HG03045 (cell line): ENCODE data around the gene SNAP29.
A peak's percentile ranks its signal among the peaks of the same experiment; 100 is the strongest.
"Not testable (repeated sequence)": the region's sequence is repeated elsewhere in the genome, so short reads cannot be mapped to it uniquely, and the experiment has no call there.

Experiments used
- ATAC-seq: cut with Tn5 transposase; IDR thresholded peaks from one replicate; pipeline ENCODE4 v1.9.1; 2021; ENCODE audit warnings: mild to moderate bottlenecking, moderate library complexity; ENCODE audit not compliant: unreplicated experiment

Gene SNAP29

DNA sequence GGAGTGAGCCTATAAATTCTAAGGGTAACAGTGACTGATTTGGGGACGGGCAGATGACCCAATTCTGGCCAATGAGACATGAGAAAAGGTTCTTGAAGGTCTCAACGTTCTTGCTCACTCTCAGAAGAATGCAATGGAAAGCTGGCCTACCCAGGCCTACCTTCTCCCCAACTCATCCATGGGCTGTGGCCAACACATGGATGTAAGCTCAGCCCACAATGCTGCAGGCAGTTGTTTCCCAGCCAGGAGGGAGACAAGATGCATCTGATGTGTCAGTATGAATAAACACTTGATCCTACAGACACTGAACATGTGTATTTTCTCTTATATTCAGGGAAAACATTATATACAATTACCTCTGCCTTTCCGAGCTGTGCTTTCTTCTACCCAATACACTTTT is 24.6 kb upstream of the SNAP29 start:
- no peak for ATAC-seq

DNA sequence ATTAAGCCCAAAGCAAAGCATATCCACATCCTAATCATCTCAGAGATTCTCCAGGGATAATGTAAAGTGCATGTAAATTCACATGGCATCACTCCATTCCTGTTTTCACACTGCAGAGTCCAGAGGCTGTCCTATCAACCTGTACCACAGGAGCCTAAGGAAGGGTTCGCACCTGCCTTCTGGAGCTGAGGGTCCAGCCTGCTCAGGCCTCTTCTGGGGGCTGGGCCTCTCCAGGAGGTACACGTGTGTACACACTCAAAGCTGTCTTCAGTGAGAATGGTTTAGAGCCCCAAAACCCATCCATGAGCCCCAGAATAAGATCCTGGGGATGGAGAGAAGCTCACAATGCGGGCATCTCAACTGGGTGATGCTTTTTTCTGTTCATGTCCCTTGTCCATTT is 24.1 kb upstream of the SNAP29 start:
- no peak for ATAC-seq

DNA sequence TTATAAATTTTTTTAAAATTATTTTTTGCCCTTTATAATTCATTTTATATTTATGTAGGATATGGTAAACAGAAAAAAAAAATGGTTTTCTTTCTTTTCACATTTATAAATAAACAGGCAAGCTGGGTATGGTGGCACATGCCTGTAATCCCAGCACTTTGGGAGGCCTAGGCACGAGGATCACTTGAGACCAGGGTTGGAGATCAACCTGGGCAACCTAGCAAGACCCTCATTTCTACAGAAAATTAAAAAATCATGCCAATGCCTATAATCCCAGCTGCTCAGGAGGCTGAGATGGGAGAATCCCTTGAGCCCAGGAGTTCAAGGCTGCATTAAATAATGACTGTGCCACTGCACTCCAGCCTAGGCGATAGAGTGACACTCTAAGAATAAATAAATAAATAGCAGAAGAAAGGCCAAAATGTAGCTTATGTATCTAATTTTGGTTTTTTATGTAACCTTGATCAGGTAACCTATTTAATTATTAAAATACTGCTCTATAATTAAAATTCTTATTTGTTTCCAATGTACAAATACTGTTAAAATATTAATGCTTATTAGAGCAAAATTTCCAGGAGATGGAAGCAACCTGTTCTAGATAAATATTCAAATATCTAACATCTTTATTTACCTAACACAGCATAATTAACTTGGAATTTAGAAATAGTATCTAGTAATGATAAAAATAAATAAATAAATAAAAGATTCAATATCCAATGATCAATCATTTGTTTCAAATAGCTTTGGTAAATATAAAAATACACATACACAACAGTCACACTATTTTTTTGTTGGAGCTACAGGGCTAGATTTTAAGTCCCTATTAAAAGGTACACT is 21.6 kb upstream of the SNAP29 start:
- ATAC-seq = no peak

DNA sequence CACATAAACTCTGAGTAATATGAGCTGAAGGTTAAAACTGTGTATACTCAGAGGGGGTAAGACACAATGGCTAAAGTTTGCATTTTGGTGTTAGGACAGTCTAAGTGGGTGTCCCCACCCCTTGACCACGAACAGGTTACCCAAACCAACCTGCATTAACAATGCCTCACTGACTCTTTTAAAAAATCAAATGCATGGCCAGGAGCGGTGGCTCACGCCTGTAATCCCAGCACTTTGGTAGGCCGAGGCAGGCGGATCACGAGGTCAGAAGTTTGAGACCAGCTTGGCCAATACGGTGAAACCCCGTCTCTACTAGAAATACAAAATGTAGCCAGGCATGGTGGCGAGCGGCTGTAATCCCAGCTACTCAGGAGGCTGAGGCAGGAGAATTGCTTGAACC is 19.5 kb upstream of the SNAP29 start:
- ATAC-seq = not testable (repeated sequence)

DNA sequence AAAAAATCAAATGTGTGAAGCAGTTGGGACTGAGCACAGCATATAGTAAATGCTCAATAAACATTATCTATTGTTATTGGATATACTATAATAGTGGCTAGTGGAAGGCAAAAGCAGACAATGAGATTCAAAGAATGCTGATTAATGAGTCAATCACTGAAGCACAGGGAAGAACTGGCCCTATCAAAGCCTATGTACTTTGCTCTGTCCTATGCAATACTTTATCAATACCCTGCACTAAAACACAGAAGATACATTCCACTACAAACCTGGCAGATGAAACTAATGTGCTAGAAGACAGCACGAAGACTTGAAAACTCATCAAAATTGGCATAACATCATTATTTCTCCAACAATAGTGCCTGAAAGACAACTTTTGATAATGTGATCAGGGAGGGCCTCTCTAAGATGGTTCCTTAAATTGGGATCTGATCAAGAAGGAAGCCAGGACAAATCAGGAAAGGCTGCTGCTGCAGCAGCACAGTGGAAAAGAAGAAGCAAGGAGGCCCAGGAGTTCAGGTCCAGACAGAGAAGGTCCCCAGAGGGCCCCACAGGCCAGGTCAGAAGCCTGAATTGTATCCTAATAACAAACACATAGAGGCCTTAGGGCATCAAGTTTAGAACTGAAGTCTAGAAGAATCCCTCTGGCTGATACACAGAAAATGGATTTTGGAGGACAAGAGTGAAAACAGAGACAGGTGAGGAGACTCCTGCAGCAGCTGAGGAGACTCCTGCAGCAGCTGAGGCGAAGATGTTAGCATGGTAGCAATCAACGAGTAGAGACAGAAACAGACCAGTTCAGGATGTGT is 18.8 kb upstream of the SNAP29 start:
- no peak for ATAC-seq

DNA sequence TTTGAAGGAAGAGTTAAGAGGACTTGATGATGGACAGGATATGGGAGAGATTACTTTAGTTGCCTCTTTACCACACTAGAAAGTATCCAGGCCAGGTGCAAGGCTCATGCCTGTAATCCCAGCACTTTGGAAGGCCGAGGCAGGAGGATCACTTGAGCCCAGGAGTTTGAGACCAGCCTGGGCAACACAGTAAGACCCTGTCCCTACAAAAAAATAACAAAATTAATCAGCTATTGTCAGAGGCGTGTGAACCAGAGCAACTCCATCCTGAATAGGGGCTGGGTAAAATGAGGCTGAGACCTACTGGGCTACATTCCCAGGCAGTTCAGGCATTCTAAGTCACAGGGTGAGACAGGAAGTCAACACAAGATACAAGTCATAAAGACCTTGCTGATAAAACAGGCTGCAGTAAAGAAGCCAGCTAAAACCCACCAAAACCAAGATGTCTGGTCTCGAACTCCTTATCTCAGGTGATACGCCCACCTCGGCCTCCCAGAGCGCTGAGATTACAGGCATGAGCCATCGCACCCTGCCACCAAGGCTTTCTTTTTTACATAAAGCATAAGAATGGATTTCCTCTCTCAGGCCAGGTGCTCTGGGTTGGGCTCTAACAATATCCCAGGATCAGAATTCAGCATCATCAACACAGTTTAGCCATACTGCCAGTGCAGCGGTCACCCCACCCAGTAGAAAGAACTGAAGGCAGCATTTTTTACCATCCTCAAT is 18.0 kb upstream of the SNAP29 start:
- ATAC-seq = no peak

DNA sequence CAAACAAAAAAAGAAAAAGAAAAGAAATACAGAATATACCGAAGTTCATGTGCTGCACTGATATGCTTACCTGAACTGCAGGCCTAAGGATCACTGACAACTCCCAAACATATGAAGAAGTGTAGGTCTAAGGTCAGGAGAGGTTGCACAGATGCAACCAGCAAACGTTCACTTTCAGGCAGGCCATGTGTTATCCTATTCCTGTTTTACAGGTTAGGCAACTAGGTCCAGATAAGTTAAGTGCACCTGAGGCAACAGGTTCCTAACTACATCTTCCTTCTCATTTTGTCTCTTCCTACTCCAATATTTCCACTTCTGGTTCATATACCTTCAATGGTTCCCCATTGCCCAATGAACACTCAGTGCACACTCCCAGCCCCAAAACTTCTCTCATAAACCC is 15.3 kb upstream of the SNAP29 start:
- ATAC-seq = no peak

DNA sequence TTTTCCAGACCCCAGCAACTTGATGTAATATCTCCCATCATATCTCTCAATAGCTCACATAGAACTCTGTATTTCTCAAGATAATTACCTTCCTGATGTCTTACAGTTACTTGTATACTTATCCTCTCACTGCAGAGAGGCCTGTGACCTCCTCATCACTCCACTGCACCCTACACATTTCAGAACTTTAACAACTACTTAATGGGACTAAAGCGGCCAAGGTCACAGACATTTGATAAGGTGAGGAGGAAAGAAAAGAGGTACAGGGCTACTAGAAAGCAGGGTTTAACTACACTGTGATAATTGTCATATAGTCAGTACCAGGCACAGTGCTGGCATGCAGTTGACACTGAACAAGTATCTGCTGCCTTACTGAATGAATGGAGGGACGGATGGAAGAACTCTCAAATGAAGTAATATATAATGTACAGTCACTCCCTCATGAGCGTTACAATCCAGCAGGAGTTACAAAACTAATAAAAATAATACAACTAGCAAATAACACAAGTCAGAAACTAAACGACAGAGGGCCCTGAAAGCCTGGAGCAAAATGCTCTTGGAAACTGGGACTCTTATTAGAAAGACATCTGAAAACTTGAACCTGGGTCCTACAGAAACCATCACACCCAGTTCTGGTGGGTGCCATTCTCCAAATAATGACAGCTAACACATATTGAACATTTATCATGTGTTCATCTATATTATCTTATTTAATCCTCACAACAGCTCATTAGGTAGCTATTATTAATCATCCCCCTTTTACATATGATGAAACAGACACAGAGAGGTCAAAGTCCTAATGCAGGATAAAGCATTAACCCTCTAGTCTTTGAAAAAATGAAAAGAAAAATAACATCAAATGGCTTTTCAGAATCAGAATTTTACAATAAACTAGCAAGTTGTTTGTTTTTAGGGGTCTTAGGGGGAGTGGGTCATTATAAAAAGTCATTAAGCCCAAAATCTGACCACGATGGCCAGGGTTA is 14.5 kb upstream of the SNAP29 start:
- ATAC-seq = no peak

DNA sequence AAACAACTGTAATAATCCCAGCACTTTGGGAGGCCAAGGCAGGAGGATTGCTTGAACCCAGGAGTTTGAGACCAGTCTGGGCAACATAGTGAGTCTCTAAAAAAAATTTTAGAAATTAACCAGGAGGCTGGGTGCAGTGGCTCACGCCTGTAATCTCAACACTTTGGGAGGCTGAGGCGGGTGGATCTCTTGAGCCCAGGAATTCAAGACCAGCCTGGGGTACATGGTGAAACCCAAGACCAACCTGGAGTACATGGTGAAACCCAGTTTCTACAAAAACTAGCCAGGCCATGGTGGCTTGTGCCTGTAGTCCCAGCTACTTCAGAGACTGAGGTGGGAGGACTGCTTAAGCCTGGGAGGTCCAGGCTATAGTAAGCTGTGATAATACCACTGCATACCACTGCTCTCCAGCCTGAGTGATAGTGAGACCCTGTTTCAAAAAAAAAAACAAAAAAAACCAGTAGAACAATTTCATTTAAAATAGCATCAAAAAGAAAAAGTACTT is 11.4 kb upstream of the SNAP29 start:
- no peak for ATAC-seq

DNA sequence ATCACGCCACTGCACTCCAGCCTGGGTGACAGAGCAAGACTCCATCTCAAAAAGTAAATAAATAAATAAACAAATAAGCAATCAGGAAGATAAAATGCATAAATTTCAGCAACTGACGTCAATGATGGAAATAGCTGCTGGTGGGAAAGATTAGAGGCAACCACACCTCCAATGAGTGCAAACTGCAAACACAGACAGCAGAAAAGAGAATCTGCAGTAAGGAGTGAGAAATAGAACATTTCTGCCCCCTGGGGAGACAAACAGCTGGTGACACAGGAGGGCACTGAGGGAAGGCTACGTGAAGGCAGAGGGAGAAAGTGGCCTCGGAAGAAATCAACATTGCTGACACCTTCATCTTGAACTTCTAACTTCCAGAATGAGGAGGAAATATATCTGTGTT is 6.7 kb upstream of the SNAP29 start:
- no peak for ATAC-seq

DNA sequence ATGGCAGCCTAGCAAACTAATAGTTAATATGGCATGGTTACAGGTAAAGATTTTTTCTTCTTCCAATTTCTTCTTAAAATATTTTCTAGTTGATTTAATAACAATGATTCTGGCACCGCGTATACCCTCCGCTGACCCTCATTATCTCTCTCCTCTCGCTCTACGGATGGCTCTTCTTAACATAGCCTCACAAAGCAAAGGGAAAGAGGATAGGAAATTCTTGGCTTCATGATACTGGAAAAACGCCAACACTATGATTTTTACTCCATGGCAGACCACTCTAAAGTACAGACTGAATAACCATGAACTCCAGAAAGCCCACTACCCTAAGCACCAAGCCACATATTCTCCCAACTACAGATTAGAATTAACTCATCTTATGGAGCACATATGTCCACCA is 6.3 kb upstream of the SNAP29 start:
- no peak for ATAC-seq

DNA sequence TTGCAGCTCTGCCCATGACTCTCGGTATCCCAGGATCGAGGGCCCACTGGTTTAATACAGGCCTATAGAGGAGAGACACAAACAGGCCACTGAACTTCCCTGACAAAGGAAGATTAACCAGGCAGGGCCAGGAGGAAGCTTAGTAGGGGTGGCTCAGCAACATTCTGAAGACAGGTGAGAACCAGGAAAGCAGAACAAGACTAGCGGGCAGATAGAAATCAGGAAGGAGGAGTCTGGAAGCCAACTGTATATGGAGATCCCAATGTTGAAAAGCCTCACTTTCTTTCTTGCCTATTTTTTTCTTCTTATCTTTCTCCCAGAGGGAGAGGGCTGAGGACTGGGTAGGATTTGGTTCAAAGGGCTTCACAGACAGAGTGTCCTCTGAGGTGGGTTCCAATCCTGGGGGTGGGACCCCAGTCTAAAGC is 5.6 kb upstream of the SNAP29 start:
- no peak for ATAC-seq

DNA sequence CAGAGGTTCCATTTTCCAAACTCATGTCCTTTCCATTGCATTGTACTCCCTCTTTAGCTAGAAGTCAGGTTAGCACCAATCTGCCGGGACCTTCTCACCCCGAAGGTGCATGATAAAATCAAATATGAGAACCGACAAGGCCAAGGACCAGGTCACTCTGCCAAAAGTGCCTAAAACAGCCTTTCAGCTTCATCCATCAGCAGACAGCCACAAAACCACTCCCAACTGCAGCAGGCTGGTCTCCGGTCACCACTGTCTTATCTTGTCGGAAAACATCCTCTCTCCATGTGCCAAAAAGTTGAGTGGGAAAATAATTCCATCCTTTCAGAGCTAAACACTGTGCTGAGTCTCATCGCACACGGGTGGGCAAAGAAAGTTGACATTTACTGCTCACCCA is 1.6 kb upstream of the SNAP29 start:
- ATAC-seq = no peak

DNA sequence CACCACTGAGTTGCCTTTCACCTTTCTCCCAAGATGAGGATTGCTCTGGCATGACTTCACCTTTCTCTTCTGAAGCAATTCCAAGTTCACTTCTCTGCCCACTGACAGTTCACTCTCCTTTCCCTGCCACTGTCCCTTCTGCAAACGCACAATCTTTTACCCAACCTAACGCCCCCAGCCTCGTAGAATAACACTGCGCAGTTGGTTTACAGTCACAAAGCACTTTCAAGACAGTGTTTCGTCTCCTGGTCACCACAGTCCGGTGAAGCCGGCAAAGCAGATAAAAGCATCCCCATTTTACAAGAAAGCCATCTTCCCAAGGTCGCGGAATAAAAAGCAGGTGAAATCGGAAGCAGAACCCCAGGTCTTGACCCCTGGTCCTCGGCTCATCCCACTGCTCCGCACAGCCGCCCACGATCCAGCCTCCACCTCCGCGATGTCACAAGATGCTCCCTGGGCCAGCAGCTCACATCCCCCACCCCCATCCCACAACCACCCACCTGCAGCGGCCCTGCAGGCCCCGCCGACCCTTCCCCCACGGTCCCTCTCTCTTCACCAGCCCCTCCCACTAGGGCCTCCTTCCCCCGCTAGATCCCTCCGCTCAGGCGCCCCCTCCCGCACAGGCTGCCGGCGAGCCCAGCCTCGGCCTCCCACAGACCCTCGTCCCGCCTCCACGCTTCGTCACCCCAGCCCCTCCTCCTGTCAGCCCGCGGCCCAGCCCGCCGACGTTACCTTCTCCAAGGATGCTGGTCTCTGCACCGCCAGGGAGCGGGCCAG is 781 bp upstream of the SNAP29 start:
- ATAC-seq = peak; percentile 63

DNA sequence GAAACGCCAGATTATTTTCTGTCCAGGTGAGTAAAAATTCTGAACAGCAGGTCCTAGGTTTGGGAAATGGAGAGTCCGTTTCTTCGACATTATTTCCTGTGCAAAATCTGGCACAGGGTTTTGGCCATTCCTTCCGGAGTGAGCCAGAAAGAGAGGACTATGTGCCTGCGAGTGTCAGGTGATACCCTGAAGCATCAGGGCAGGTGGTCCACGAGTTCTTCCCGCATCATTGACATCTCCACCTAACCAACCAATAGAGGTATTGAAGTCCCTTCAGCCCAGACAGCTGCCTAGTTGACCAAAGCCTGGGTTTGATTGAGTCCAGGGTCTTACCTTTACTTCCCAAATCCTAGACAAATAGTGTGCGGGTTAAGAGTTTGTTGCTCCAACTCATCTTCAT is 808 bp downstream of the SNAP29 start:
- no peak for ATAC-seq

DNA sequence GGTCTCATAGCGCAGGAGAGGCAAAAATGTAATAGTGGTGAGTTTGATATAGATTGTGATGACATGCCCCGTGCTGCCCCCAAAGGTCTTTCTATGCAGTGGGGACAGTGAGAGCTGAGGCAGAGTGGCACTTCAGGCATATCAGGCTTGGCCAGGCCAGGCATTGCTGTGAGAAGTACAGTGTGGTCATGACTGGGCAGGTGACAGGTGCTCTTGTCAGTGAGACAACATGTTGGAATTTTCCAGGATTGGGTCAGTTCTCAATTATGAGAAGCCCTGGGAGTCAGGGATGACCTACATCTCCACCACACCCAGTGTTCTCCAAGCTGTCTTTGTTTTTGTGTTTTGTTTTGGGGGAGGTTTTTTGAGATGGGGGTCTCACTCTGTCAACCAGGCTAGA is 3.7 kb downstream of the SNAP29 start:
- ATAC-seq = no peak

DNA sequence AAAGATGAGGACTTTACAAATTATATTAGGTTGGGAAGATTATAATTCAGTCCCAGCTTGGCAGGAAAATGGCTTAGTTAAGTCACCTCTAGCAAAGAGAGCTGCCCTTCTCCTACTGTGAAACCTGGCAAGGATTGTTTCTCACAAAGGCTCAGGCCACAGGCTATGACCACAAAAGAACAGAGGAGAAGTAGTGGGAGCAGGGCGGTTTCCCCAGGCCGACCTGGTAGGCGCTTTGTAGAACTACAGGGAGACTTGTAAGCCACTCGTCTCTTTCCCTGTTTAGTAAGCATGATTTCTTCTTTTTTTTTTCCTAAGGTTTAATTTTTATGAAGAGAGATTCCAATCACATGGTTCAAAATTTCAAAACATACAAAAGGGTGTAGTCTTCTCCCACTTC is 4.6 kb downstream of the SNAP29 start:
- ATAC-seq = no peak

DNA sequence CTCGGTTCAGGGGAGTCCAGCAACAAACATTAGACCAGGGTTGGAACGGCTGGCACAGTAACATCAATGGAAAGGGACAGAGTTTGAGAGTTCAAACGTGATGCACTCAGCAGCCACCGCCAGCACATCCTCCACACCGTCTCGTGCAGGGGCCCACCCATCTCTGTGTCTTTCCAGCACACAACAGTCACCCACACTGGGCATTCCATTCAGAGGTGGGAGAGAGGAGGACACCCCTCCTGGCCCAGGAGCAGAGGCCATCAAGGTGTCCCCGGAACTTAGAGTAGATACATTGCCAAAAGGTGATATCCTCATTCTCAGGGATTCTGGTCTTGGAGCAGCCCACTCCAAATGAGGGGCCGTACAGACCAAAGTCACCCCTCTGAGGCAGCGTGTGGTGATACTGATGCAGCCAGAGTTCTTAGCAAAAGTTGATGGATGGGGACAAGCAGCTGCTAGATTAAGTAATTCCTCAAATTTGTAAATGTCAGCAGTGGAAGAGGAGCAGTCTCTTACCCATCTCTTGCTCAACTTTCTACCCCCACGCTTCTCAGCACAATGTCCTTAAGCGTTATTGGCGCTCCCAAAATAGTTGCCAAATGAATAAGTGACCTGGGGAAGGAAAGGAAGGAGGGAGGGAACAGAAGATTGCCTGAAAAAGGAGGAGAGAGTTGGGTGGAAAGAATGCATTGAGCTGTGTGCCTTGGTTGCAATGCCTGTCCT is 5.5 kb downstream of the SNAP29 start:
- no peak for ATAC-seq

DNA sequence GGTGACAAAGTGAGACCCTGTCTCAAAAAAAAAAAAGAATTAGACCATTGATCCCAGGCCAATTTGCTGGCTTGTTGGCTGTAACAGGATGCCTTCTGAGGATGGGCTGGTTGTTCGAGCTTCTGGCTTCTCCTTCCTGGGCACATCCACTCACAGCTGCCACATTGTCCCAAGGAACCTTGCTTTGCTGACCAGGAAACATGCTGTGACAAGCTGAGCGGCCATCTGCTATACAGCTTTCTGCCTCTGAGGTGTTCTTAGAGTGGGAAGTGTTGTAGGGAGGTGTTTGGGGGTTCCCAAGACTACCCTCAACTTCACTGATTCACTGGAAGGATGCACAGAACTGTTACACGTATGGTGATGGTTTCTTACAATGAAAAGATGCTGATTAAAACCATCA is 6.5 kb downstream of the SNAP29 start:
- ATAC-seq = no peak
